HG03095 (cell line): ENCODE measurements around the gene HPD.
"Not testable (repeated sequence)": the region's sequence is repeated elsewhere in the genome, so short reads cannot be mapped to it uniquely, and the experiment has no call there.

ENCODE experiments used
- ATAC-seq: cut with Tn5 transposase; IDR thresholded peaks from one replicate; pipeline ENCODE4 v1.9.1; 2021; ENCODE audit warnings: moderate library complexity; ENCODE audit not compliant: unreplicated experiment

HPD gene

DNA sequence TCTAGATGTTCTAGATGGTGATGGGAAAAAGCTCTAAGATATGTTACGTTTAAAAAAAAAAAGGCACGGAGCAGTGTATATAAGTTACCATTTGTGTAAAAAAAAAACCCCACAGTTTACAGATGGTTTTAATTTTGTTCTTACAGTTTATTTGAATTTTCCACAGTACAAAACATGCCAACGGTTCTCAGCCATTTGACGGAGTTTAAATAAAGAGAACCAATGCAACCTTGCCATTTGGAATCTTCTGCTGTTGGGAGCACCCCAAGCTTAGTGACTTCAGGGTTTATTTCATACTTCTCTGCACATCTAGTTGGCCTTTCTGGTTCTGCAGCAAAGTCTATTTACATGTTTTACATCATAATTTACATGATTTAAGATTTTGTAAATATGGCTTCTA is 7.7 kb upstream of the HPD start:
- ATAC-seq = no peak

DNA sequence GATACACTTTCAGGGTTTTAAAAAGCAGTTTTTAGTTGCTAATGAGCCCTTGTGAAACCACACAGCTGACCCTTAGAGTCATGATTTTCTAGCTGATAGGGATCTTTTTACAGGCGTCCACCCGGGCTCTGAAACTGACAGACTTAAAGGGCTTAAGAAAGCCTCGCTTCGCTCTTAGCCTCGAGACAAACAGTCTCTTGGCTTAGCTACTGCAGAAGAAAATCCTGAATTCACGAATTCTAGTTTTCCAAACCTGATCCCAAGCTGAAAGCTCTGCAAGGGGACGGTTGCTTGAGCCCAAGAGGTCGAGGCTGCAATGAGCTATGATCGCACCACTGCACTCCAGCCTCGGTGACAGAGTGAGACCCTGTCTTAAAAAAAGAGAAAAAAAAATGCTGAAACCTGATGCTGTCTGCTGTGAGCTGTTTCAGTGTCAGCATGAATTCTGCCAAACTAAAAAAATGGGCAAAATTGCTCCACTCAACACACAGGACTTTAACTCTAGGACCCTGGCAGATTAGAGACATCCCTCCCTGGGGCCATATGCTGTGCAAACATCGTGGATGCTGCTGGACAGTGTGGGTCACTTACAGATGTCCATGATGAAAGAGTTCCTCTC is 3.1 kb upstream of the HPD start:
- ATAC-seq = no peak

DNA sequence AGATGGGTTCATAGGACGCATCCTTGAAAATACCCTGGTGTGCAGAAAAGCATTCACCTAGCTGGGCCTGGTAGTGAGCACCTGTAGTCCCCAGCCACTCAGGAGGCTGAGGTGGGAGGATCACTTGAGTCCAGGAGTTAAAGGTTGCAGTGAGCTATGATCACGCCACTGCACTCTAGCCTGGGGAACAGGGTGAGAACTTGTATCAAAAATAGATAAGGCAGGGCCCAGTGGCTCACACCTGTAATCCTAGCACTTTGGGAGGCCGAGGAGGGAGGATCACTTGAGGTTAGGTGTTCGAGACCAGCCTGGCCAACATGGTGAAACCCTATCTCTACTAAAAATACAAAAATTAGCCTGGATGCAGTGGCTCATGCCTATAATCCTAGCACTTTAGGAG is 2.0 kb upstream of the HPD start:
- not testable (repeated sequence) for ATAC-seq

DNA sequence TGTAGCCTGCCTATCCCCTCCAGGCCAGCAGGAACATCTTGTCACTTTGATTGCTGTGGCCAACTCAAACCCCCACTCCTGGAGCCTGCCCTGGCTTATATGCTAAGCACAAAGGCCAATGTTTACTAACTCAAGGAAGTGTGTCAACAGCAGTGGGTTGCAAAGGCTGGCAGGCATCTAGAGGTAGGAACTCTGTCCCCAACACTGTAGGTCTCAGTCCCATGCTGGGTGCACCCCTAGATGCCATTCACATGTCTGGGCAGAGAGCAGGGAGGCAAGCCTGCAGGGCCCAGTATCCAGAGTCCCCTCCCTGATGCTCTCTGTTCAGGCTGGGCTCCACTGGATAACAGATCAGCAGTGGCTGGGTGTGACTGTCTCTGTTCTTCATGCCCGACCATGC is 1.6 kb upstream of the HPD start:
- no peak for ATAC-seq

DNA sequence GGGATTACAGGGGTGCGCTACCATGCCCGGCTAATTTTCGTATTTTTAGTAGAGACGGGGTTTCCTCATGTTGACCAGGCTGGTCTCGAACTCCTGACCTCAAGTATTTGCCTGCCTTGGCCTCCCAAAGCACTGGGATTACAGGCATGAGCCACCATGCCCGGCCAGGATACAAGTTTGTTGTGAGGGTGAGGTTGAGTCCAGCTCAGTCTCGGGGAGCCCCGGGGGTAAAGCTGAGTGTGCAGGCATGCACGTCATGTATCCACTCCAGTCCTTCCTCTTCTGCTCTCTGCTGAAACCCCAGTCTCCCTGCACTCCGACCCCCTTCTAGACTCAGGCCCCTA is 369 bp downstream of the HPD start:
- ATAC-seq = no peak

DNA sequence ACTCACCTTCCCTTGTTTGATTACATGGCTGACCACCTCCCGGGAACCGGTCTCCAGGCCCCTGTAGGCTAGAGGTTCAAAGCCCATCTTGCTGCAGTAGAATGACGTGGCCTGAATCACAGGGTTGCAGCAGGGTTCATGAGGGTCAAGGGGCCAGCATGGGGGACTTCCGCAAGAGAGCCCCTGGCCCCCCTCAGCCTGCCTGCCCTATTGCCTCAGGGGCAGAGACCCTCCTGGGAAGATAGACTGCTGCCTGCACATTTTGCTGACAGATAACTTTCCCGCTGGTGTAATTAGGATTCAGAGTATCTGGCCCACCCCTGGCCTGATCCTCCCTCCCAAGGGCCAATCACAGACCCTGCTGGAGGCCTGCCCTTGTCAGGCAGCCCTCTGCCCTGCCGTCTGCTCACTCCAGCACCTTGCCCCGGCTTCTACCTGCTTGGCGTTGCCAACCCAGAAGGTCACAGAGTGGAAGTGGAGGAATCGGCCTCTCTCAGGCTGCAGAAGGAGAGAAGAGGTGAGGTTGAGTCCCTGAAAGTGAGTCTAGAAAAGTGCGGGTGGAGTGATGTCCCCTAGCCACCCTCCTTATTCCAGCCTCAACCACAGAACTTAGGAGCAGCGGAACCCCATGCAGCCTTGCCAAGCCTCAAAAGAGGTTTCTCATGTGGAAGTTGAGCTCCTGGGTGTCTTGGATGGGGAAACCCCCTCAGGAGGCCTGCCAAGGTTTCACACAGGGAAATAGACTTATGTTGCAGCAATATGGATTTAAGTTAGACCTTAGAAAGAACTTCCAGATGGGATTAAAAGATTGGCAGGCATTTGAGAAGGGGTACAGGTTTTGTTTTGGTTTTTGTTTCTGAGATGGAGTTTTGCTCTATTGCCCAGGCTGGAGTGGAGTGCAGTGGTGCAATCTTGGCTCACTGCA is 1.1 kb downstream of the HPD start:
- no peak for ATAC-seq

DNA sequence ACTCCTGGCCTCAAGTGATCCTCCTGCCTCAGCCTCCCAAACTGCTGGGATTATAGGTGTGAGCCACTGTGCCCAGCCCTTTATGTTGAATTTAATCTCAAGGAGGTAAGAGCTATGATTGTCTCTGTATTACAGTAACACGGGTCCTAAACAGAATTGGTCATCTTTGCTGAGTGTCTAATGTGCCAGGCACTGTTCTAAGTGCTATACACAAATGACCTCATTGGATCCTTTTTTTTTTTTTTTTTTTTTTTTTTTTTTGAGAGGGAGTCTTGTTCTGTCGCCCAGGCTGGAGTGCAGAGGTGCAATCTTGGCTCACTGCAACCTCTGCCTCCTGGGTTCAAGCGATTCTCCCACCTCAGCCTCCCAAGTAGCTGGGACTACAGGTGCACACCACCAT is 6.3 kb downstream of the HPD start:
- ATAC-seq = not testable (repeated sequence)

DNA sequence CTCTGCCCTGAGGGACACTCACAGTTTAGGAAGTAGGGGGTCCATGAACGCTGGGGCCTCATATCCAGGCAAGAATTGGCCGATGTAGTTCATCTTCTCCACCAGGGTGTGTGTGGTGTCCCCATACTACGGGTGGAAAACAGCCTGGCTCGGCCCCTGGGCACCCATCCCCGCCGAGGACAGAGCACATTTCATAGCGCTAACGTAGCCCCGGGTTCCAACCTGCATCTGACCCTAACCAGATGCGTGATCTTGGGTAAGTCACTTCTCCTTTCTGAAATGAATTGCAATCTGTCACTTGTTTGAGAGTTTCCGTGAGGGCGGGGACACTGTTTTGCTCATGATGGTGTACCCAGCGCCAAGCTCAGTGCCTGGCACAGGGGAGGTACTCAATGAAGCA is 9.0 kb downstream of the HPD start:
- ATAC-seq = no peak

DNA sequence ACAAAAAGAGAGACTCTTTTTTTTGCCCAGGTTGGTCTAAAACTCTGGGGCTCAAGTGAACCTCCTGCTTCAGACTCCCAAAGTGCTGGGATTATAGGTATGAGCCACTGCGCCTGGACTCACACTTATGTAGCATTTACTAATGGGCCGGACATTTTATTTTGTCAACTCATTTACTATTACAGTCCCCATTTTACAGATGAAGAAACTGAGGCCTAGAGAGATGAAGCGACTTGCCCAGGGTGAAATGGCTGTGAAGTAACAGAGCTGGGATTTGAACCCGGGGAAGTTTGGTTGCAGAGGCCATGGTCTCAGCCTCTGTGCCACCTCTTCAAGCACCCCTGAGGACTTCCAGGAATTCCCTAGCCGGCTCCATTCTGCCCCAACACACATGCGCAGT is 9.4 kb downstream of the HPD start:
- ATAC-seq = no peak

DNA sequence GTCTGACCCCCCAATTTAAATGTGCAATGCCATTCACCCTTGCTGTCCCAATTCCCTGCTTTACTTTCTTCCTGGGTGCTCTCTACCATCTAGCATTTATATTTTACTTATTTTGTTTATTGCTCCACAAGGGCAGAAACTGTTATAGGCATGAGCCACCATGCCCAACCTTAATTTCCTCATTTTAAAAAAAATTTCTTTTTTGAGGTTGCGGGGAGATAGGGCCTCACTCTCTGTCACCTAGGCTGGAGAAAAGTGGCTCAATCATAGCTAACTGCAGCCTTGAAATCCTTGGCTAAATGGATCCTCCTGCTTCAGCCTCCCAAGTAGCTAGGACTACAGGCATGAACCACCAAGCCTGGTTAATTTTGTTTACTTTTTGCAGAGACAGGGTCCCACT is 13.0 kb downstream of the HPD start:
- no peak for ATAC-seq

DNA sequence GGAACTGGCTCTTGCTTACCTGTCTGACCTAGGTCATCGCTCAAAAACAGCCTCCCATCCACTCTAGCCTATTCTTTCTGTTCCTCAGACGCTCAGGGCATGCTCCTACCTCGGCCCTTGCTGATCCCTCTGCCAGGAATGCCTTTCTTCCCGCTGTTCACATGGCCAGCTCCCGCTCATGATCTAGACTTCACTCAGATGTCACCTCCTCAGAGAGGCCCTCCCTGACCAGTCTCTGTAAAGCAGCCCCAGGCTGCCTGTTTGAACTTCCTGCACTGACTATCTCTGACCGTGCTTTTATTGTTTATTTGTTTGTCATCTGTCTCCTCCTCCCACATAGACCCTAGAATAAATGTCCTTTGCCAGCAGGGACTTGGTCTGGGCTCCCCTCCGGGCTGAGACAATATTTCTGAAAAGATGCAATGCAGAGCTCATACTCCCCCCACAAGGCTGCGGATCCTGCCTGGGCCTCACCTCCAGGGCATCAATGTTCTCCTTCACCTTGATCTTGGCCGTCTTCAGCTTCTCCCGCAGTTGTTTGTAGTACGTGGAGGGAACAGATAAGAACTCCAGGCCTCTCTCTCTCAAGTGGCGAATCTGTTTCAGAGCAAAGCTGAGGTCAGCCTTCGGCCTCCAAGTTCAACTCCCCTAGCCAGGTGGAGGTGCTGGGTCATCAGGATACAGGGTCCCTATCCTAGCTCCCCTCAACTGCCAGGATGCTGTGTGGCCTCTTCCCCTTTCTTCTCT is 15.2 kb downstream of the HPD start:
- no peak for ATAC-seq

DNA sequence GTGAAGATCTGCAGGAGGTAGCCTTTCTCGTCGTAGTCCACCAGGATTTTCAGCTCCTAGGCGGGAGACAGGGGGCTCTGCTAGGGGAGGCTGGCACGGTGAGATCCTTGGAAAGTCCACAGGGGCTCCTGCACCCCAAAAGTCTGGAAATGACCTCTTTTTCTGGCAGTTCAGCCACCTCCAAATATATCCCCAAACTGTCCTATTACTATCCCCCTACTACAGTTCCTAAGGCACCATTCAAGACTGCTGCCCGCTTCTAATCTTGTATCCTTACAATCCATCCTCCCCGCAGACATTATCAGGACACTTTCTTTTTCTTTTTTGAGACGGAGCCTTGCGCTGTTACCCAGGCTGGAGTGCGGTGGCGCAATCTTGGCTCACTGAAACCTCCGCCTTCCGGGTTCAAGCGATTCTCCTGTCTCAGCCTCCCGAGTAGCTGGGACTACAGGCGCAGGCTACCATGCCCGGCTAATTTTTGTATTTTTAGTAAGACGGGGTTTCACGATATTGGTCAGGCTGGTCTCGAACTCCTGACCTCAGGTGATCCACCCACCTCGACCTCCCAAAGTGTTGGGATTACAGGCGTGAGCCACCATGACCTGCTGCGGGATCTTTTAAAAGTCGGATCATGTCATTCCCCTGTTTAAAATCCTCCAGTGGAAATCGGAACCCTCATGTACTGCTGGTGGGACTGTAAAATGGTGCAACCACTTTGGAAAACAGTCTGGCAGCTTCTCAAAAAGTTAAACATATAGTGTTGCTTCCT is 18.5 kb downstream of the HPD start:
- no peak for ATAC-seq

DNA sequence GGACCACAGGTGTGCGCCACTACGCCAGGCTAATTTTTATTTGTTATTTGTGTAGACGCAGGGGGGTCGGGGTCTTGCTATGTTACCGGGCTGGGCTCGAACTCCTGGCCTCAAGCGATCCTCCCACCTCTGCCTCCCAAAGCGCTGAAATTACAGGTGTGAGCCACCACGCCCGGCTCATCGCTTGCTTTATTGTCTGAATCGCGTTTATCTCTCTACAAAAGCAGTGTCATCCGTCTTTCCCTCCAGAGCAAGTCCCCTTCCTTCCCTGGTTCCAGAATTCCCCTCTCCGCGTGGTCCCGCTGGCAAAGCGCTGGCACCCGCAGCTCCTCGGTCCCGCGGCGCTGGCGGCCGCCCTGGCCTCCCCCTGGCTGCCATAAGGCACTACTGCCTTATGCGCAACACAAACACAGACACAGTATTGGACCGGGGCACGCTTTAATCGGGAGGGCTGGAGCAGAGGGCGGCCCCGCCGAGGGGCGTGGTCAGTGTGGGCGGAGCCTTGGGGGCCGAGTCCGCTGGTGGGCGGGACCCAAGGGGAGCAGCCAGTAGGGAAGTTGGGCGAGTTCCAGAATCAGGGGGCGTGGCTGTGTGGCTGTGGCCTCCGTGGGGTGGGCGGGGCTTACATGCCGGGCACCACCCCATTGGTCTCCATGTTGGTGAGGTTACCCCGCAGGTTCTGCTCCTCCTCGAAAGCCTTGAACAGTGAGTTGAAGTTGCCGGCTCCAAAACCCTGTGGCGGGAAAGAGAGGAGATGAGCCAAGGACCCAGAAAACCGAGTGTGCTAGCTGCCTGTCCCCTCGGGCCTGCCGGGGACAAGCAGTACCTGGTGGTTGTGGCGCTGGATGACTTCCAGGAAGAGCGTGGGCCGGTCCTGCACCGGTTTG is 19.3 kb downstream of the HPD start:
- ATAC-seq = peak; percentile 93

DNA sequence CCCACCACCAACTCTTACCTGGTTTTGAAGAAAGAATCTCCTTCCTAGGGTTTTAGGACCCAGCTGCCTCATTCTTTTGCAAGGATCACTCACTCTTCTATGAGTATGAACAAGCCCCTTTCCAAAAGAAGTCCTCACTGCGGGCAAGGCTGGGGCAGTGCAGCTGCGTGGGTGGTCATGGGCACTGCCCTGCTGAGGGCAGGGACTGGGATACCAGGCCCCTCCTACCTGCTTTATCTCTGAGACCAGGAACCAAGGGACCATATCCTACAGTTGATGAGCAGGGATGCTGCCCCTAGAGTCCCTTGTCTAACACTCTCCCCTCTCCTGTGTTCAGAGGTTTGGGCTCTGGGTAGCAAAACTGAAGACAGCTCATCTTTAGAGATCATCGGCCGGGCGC is 20.5 kb downstream of the HPD start:
- ATAC-seq = no peak

DNA sequence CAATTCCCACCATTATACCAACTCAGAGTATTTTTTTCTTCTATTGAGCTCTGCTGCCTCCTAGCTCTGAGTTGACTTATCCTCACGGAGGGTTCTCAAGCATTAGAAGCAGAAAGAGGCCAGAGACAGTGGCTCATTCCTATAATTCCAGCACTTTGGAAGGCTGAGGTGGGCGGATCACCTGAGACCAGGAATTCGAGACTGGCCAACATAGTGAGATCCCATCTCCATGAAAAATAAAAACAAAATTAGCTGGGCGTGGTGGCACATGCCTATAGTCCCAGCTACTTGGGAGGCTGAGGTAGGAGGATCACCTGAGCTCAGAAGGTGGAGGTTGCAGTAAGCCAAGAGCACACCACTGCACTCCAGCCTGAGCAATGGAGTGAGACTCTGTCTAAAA is 21.0 kb downstream of the HPD start:
- ATAC-seq = no peak

DNA sequence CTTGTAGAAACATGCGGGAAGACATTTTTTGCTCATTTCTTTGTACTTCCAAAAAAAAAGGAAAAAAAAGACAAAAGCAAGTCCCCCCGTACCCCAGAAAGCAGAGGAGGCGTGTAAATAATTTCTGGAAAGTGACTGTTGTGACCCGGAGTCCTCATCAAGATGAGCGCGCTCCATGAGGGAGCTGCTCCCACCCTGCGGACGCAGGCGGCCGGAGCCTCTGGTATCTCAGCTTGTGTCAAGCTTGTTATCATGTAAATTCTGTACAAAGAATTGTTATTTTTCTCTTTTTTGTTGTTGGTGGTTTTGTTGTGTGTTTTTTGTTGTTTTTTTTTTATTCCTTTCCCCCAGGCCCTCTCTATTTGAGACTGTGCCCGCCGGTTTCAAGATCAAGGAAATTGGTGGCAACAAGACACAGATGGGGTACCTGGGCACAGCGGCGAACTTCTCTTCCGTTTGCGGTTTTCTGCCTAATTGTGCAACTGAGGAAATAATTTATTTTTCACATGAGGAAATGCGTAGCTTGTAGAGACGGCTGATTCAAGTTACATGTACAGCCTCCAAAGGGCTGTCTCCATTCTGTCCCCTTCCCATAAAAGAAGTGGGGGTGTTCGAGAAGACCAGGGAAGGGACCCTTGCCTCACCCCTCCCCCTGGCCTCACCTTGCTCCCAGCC is 27.0 kb downstream of the HPD start:
- ATAC-seq = no peak

DNA sequence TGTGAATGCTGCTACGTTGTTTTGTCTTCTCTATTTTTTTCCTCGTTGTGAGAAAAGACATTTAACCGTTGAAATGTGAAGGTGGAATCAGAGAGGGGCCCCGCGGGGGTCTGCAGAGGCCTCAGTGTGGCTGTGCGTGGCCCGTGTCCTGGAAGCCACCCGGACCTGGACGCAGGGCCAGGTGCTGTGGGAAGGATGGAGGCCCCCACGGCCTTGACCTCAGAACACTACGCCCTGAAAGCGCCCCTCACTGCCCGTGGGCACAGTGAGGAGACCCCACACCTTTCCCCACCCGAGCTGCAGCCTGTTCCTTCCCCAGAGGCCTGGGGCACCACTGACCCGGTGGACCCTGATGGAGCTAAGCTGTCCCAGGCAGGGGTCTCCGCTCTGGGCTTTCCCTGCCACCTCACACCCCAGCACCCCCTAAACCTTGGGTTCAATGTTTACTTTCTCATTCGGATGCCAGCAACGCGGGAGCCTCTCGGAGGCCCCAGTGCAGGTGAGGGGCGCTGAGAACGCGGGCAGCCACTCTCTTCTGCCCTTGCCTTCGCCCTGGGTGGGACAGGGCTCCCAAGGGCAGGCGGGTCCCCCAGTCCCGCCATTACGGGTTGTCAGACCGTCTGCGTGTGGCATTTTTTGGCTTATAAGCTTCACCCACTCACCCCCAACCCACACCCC is 27.9 kb downstream of the HPD start:
- no peak for ATAC-seq

DNA sequence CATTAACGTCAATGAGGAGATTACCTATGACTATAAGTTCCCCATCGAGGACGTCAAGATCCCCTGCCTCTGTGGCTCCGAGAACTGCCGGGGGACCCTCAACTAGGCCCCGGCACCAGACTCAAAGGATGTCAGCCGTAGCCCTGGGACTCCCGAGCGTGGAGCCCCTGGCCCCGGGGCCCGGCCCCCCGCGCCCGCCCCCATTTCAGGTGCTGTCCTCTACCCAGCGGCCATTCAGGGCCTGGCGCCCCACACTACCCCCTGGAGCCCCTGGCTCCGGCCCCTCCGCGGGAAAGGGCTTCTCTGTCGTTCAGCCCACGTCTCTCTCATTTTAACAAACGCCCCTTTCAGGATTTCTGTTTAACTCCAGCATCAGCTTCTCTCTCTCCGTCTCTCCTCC is 28.5 kb downstream of the HPD start:
- no peak for ATAC-seq

DNA sequence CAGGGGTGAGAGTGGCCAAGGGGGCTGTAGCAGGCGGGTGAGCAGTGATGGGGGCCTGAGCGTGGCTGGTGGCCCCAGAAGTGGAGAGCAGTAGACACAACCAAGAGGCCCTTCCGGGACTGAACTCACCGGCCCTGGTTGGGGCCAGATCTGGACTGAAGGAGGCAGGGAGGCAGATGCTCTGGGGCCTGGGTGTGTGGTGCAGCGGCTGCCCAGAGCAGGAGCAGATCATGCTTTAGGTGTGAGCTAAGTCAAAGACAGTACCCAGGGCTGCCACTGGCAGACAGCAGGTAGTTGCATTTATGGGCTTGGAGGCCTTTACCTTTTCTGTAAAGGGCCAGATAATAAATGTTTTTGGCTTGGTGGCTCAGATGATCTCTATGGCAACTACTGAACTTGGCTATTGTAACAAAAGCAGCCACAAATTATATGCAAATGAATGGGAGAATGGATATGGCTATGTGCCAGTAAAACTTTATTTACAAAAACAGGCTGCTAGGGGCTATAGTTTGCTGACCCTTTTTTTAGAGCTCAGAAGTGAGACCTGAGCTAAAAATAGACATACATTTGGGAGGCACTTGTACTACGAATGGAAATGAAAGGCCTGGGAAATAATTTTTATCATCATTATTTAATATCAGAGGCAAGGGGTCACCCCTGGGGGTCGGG is 29.3 kb downstream of the HPD start:
- ATAC-seq = no peak
